ENCODE measurements around the gene CES3.

Gene CES3

DNA sequence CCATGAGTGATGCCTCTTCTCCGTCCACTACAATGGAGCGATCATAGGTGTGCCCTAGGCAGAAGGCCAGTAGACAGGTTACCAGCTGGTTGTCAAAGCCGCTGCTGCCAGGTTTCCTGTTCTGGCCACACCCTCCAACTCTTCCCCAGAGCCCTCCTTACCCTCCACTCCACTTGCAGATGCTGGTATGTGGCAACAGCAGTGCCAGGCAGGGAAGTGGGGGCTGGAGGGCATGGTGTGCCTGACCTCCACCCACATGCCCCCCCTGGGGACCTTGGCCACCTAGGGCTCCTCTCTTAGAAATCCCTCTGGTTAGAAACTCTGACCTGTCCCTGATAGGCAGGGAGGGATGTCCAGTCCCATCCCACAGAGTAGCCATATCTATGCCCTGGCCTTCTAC is 37.2 kb upstream of the CES3 start:
- no peaks in the 10 kb centered on the region for H3K4me1 ChIP-seq (ENCODE audit: insufficient read depth, low read length, poor library complexity, severe bottlenecking)
- H3K9me3 ChIP-seq (ENCODE audit: insufficient read depth, low read depth, low read length) = no peaks in the 10 kb centered on the region
- H3K9me2 ChIP-seq (replicated peaks; ENCODE audit: low read depth, low read length) = no peaks in the 10 kb centered on the region
- no peaks in the 10 kb centered on the region for H3F3A ChIP-seq (ENCODE audit: low read depth)
- no peaks in the 10 kb centered on the region for H3K27me3 ChIP-seq (ENCODE audit: insufficient read depth, low read length, poor library complexity, severe bottlenecking)
- H3K4me3 ChIP-seq (ENCODE audit: low read length, poor library complexity, severe bottlenecking) = no peak overlapping the region
- H3K79me2 ChIP-seq (ENCODE audit: insufficient read depth, low read length) = no peaks in the 10 kb centered on the region
- H3K4me2 ChIP-seq (ENCODE audit: low read depth, low read length, poor library complexity, severe bottlenecking) = no peak overlapping the region
- H3K9ac ChIP-seq (ENCODE audit: low read depth, low read length, poor library complexity, severe bottlenecking) = no peak overlapping the region
- no peaks in the 10 kb centered on the region for H4K20me1 ChIP-seq (ENCODE audit: insufficient read depth, low read length, poor library complexity, severe bottlenecking)
- no peak for TF ChIP-seq EZH2phosphoT487 (IDR thresholded peaks at IDR 0.05; ENCODE audit: borderline replicate concordance)
- TF ChIP-seq, protein P1, sequence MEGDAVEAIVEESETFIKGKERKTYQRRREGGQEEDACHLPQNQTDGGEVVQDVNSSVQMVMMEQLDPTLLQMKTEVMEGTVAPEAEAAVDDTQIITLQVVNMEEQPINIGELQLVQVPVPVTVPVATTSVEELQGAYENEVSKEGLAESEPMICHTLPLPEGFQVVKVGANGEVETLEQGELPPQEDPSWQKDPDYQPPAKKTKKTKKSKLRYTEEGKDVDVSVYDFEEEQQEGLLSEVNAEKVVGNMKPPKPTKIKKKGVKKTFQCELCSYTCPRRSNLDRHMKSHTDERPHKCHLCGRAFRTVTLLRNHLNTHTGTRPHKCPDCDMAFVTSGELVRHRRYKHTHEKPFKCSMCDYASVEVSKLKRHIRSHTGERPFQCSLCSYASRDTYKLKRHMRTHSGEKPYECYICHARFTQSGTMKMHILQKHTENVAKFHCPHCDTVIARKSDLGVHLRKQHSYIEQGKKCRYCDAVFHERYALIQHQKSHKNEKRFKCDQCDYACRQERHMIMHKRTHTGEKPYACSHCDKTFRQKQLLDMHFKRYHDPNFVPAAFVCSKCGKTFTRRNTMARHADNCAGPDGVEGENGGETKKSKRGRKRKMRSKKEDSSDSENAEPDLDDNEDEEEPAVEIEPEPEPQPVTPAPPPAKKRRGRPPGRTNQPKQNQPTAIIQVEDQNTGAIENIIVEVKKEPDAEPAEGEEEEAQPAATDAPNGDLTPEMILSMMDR (conservative IDR thresholded peaks at IDR 0.05; ENCODE audit: low read length) = no peak
- no peaks in the 10 kb centered on the region for H3K36me3 ChIP-seq (ENCODE audit: insufficient read depth, low read length)
- H2AFZ ChIP-seq (ENCODE audit: low read length) = no peak overlapping the region

- no peaks in the 10 kb centered on the region for H3F3A ChIP-seq (ENCODE audit: low read depth)
- no peak overlapping the region for H2AFZ ChIP-seq (ENCODE audit: low read length)
- H3K9ac ChIP-seq (ENCODE audit: low read depth, low read length, poor library complexity, severe bottlenecking) = no peak overlapping the region
- no peaks in the 10 kb centered on the region for H4K20me1 ChIP-seq (ENCODE audit: insufficient read depth, low read length, poor library complexity, severe bottlenecking)
- no peaks in the 10 kb centered on the region for H3K9me2 ChIP-seq (replicated peaks; ENCODE audit: low read depth, low read length)
- no peak overlapping the region for H3K4me3 ChIP-seq (ENCODE audit: low read length, poor library complexity, severe bottlenecking)
- H3K36me3 ChIP-seq (ENCODE audit: insufficient read depth, low read length) = no peaks in the 10 kb centered on the region
- no peaks in the 10 kb centered on the region for H3K27me3 ChIP-seq (ENCODE audit: insufficient read depth, low read length, poor library complexity, severe bottlenecking)
- H3K4me2 ChIP-seq (ENCODE audit: low read depth, low read length, poor library complexity, severe bottlenecking) = no peak overlapping the region
- no peaks in the 10 kb centered on the region for H3K79me2 ChIP-seq (ENCODE audit: insufficient read depth, low read length)
- H3K4me1 ChIP-seq (ENCODE audit: insufficient read depth, low read length, poor library complexity, severe bottlenecking) = no peaks in the 10 kb centered on the region
- TF ChIP-seq, protein P1 (conservative IDR thresholded peaks at IDR 0.05; ENCODE audit: low read length) = no peak
- TF ChIP-seq EZH2phosphoT487 (IDR thresholded peaks at IDR 0.05; ENCODE audit: borderline replicate concordance) = no peak
- H3K9me3 ChIP-seq (ENCODE audit: insufficient read depth, low read depth, low read length) = no peaks in the 10 kb centered on the region
Observed at GRCh38 chr16:66924527-66925321, 36.3 kb upstream of the CES3 start.

DNA sequence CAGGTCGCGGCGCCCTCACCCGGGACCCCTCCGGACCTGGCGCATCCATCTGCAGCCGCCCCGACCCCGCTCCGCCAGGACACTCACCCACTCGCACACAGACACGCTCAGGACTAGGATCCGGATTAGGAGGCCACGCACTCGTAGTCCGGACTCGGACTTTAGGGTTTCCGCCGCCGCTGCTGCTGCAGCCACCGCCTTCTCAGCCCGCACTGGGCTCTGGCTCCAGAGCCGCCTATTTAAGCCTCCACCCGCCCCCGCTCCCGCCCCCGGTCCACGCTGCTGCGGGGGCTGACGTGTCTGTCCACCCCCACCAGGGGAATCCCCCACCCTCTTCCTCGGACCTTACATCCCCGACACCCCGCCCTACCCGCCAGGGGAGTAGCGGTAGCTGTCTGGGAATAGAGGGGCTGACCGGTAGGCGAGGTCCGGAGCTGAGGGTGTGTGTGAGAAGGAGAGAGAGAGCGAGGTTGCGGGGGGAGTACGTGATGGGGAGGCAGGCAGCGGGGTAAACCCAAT is 35.7 kb upstream of the CES3 start, which contains the start of gene RRAD:
TSS of gene RRAD (minus strand) at position 214 of the 519 bp plus-strand sequence. CDS start 356 bp downstream, outside the sequence.
- no peaks in the 10 kb centered on the region for H3K27me3 ChIP-seq (ENCODE audit: insufficient read depth, low read length, poor library complexity, severe bottlenecking)
- H3K36me3 ChIP-seq (ENCODE audit: insufficient read depth, low read length) = no peaks in the 10 kb centered on the region
- no peak within 1 kb of the TSS for H3K4me3 ChIP-seq (ENCODE audit: low read length, poor library complexity, severe bottlenecking)
- no peaks in the 10 kb centered on the region for H3F3A ChIP-seq (ENCODE audit: low read depth)
- H3K4me1 ChIP-seq (ENCODE audit: insufficient read depth, low read length, poor library complexity, severe bottlenecking) = no peaks in the 10 kb centered on the region
- TF ChIP-seq, protein P1 (conservative IDR thresholded peaks at IDR 0.05; ENCODE audit: low read length) = no peak
- TF ChIP-seq EZH2phosphoT487 (IDR thresholded peaks at IDR 0.05; ENCODE audit: borderline replicate concordance) = no peak
- no peaks in the 10 kb centered on the region for H3K79me2 ChIP-seq (ENCODE audit: insufficient read depth, low read length)
- no peak within 1 kb of the TSS for H3K4me2 ChIP-seq (ENCODE audit: low read depth, low read length, poor library complexity, severe bottlenecking)
- no peaks in the 10 kb centered on the region for H4K20me1 ChIP-seq (ENCODE audit: insufficient read depth, low read length, poor library complexity, severe bottlenecking)
- no peak within 1 kb of the TSS for H3K9ac ChIP-seq (ENCODE audit: low read depth, low read length, poor library complexity, severe bottlenecking)
- no peaks in the 10 kb centered on the region for H3K9me2 ChIP-seq (replicated peaks; ENCODE audit: low read depth, low read length)
- no peak within 1 kb of the TSS for H2AFZ ChIP-seq (ENCODE audit: low read length)
- no peaks in the 10 kb centered on the region for H3K9me3 ChIP-seq (ENCODE audit: insufficient read depth, low read depth, low read length)
